HG03135 (cell line): Measurements from ENCODE around the gene PLXNA1.

Experiments used
- ATAC-seq: cut with Tn5 transposase; IDR thresholded peaks from one replicate; pipeline ENCODE4 v1.9.1; 2021; ENCODE audit warnings: mild to moderate bottlenecking, moderate library complexity; ENCODE audit not compliant: unreplicated experiment

PLXNA1 gene

DNA sequence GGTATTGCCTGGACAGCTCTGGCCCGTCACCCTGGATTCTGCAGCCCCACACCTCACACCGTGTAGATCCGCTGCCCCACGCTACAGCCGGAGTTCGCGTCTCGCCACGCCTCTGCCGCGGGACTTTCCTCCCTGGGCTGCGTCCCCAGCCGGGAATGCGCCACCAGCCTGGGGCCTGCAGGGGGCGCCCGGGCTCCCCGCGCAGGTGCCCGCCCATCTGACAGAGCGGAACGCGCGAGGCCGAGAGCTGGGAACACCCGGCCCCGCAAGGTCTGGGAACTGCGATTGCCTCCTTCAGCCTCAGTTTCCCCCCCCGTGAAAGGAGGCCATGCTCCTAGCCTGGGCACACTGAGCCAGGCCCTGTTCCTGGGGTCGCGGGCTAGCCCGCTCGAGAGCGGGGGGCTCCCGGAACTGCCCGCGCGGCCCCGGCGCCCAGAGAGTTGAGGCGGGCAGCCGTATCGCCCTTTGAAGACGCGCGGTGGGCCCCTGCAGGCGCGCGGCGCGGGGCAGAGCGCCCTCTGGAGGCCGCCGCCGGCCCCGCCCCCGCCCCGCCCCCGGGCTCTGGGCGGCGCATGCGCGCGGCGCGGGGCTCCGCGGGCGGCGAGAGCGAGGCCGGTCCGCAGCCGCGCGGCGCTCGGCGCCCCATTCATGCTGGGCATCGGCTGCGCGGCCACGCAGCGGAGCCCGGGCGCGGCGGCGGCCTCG is at the start of gene PLXNA1:
Gene PLXNA1 (plus strand): TSS at position 645 of the 705 bp plus-strand sequence. CDS start 5,479 bp downstream, outside the sequence.
- peak; percentile 67 for ATAC-seq

- no peak for ATAC-seq
Measured at GRCh38 chr3:126934031-126934531, 48.8 kb upstream of the PLXNA1 start.

- ATAC-seq, result no peak
Measured at GRCh38 chr3:126934991-126935390, 47.9 kb upstream of the PLXNA1 start.

GRCh38 chr3:126935756-126936509 is 47.0 kb upstream of the PLXNA1 start:
- ATAC-seq, result no peak

- ATAC-seq, result no peak
Measured at GRCh38 chr3:126936853-126937425, 46.0 kb upstream of the PLXNA1 start.

DNA sequence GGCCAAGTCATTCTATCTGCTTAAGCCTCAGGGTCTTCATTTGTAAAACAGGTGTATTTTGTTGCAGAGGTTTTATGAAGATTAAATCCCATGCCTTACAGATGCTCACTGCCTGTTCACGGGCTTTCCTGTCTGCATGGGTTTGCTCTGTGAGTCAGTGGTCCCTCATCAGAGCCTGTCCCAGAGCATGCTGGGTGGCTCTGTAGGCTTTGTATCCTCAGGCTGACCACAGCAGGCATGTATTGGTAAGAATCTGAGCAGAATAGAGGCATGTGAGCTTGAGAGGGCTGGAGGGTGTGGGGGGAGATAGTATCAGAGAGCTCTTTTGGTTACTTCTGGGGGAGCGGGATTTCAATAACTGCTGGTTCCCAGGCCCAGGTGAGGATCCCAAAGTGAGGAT is 45.4 kb upstream of the PLXNA1 start:
- no peak for ATAC-seq

DNA sequence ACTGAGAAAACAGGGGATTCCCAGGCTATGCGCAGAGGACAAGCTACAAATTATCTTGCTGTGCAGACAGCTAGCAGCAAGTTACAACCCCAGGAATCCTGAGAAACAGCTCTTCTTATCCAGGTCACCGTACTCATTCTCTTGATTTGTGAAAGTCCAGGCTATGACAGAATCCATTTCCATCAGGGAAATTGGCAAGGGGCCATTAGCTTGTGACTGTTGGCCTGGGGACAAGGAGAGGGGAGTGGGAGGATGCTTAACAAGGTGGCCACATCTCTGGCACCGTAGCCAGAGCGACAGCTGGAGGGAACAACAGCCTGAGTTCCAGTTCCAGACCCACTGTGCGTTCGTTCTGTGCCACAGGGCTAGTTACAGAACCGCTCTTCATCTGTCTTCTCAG is 44.9 kb upstream of the PLXNA1 start:
- no peak for ATAC-seq

DNA sequence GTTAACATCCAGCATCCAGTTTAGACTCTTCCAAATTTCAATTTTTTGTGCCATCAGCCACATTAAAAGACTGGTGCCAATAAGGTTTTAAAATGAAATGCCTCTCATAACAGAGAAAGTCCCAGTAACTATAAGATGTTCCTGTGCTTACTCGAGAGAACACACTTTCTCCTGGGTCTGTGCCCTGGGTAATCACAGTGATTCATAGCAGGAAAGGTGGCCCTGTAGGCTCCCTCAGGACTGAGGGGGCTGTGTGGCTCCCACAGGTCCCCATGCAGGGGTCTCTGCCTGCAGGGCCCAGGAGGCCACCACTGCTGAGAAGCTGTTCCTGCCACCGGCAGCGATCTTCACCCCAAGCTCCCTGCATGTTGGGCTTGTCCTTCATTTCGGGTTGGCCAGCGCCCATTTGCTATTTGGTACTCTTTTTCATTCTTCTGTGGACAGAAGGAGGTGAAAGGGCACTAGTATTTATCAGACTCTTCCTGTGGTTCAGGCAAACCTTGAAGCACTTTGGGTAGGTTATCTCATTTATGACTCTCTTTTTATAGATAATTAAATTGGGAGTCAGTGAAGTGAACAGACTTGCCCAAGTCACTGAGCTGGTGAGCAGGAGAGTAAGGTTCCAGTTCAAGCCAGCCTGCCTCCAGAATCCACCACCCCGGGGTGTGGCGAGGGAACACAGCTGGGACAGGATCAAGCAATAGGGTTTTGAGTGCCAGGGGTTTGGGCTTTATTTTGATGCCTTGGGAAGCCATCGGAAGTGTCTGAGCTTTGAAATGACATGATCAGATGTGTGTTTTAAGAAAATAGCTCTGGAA is 44.2 kb upstream of the PLXNA1 start:
- ATAC-seq, result no peak

- ATAC-seq, result no peak
Measured at GRCh38 chr3:126939338-126939718, 43.6 kb upstream of the PLXNA1 start.

- ATAC-seq, result no peak
Measured at GRCh38 chr3:126939733-126940132, 43.2 kb upstream of the PLXNA1 start.

DNA sequence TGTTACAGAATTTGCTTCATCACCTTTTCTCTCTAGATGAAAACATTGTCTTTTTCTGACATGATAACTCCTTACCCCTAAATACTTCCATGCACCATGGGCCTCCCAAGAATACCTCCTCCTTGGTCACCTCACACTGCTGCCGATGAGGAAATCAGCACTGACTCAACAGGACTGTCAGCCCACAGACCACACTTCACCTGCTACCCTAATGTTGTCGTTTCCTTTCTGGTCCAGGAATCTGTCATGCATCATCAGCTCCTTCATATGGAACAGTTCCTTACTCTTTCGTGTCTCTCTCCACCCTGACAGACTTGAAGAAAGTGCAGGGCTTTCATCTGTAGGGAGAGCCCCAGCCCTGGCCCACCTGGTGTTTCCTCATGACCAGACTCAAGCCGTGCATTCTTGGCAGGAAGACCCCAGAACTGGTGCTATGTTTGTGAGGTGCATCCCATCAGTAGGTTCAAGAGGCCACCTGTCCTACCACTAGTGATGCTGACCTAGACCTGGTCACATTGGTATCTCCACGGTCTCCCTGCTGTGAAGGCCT is 41.1 kb upstream of the PLXNA1 start:
- ATAC-seq, result no peak

- no peak for ATAC-seq
Measured at GRCh38 chr3:126944089-126944965, 38.6 kb upstream of the PLXNA1 start.

DNA sequence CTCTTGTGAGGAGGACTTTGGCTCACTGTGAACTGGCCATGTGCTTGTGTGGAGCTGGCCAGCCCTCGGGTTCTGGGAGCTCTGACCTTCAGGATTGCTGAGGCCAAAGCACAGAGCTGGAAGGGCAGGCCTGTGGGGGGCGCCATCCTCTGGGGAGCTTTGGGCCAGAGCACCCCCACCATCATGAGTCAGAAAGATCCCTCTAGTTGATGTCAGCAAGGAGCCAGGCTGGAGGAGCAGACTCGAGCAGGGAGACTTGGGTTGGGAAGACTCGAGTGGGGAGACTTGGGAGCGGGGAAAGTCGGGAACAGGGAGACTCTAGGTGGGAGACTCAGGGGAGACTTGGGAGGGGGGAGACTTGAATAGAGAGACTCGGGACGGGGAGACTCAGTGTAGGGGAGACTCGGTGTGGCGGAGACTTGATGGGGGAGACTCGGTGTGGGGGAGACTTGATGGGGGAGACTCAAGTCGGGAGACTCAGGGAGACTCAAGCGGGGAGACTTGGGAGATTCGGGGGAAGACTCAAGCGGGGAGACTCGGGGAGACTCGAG is 37.7 kb upstream of the PLXNA1 start:
- no peak for ATAC-seq

GRCh38 chr3:126945891-126946290 is 37.0 kb upstream of the PLXNA1 start:
- no peak for ATAC-seq

- ATAC-seq, result no peak
Measured at GRCh38 chr3:126946405-126946804, 36.5 kb upstream of the PLXNA1 start.

- no peak for ATAC-seq
Measured at GRCh38 chr3:126947429-126947828, 35.5 kb upstream of the PLXNA1 start.

GRCh38 chr3:126948980-126949535 is 33.9 kb upstream of the PLXNA1 start:
- ATAC-seq, result no peak

DNA sequence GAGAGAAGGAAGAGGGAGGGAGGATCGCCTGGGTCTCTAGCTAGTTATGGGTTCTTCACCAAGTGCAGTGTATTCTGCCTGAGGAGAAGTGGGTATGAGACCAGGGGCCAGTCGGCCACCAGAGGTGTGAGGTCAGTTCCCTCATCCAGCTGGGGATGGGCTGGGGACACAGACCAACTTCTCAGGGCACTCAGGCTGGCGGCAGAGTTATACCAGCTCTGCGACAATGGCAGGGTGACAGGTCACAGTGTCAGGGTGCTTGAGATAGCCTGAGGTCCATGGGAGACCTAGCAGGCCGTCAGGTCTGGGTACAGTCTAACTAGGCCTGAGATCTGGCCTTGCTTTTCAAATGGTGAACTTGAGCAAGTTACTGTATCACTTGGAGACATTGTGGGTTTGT is 31.4 kb upstream of the PLXNA1 start:
- ATAC-seq, result no peak
